SKM-1 (cell line): Measurements from ENCODE around the gene UTP4.
A peak's percentile ranks its signal among the peaks of the same experiment; 100 is the strongest.
"Not testable (repeated sequence)": the region's sequence is repeated elsewhere in the genome, so short reads cannot be mapped to it uniquely, and the experiment has no call there.

Experiments used
- DNase-seq: peaks from one replicate; lab custom pipeline; 2025; ENCODE audit not compliant: unreplicated experiment; lab: John Stamatoyannopoulos, UW

UTP4 gene

DNA sequence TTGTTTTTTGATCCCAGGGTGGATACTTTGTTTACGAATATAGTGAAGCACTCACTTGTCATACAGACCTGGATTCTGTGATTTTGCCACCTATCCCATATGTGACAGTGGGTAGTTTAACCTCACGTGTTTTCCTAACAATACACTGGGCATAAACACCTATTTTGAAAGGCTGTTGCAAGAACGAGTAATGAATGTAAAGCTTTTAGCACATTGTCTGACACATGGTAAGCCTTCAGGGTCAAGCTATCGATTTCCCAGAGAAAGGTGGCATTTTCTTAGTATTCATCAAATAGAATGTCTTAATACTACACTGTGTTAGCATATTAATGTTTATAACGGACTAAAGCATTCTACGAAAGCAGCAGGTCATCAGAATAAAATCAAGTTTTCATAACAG lies 2.0 kb upstream of the UTP4 start:
- no peak for DNase-seq

DNA sequence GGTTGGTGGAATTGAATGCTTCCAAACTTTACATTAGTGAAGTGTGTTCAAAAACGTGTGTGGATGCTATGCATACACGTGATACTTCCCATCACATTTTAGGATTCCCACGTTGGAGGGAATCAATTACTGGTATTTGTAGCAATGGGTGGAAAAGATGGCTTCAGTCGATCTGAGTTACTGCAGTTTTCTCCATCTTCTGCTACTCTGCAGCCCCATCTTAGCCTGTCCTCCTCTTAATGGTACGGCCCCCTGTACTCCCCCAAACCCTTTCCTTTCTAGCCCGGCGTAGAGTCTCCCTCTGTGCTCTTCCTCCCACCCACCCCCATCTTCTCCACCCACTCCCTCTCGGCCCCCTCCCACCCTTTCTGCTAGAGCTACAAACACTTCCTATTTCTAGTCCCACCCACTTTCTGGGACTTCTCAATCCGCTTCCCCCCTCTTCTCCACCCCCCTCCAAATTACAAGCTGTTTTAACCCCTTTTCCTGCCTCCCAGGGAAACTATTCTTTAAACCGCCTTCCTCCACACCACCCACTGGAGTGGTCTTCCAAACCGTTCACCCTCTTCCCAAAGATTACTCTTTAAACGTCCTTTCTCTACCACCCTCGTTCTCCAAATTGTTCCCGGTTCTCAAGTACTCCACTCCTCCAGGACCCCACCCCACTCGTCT lies 1.1 kb upstream of the UTP4 start:
- DNase-seq = peak; percentile 70

GRCh38 chr16:69131839-69132423 lies 518 bp upstream of the UTP4 start:
- DNase-seq = peak; percentile 58

- DNase-seq = no peak
Observed at GRCh38 chr16:69133373-69133954, 1.0 kb downstream of the UTP4 start.

- DNase-seq = no peak
Observed at GRCh38 chr16:69138608-69139007, 6.2 kb downstream of the UTP4 start.

DNA sequence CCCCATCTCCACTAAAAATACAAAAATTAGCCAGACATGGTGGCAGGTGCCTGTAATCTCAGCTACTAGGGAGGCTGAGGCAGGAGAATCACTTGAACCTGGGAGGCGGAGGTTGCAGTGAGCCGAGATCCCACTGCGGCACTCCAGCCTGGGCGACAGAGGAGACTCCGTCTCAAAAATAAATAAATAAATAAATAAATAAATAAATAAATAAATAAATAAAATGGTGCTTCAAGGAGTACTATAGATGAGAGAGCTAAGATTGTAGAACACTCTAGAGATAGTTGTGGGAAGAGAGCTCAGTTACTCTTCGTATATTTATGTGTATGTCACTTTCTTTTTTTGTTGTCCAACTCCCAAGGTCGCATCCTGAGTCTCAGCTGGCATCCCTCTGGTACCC lies 7.0 kb downstream of the UTP4 start:
- not testable (repeated sequence) for DNase-seq

DNA sequence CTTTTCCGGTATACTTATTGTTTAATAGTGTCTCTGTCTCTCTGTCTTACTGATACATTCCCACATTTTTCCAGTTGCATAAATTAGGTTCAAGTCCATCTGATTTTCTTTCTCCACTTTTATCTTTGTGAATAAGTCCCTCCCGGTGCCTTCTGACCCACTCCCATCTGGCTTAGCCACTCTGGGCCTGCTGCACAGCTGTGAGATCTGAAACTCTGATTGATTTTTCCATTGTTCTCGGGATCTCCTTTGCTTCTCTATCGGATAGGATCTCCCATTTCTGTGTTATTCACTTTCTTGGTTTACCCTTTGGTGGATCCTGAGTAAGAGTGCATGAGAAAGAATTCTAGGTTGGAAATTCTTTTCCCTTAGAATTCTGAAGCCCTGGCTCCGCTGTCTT lies 8.6 kb downstream of the UTP4 start:
- DNase-seq = no peak

DNA sequence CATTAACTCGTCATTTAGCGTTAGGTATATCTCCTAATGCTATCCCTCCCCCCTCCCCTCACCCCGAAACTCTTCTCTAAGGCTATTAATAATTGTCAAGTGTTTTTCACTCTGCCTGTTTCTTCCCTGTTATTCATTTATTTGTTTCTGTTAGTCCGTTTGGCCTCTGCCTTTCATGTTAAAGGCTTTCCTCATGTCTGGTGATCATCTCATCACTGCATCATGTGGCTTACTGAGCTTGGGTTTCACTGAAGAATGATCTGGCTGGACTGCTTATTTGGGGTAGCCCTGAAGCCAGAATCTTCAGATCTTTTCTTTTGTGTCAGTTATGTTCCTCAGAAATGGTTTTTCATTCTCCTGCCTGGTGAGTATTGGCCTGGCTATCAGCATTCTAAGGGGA lies 9.5 kb downstream of the UTP4 start:
- no peak for DNase-seq

DNA sequence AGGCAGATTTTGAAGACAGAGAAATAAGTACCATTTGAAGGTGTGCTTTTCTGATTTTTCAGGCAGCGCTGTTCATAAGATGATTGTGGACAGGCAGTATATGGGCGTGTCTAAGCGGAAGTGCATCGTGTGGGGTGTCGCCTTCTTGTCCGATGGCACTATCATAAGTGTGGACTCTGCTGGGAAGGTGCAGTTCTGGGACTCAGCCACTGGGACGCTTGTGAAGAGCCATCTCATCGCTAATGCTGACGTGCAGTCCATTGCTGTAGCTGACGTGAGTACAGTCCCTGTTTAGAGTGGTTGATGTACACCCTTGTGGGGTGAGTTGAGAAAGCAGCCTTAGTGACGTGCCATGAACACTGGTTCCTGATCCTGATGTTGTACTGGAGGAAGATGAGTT lies 10.7 kb downstream of the UTP4 start:
- DNase-seq = no peak

GRCh38 chr16:69145658-69146057 lies 13.2 kb downstream of the UTP4 start:
- no peak for DNase-seq

- DNase-seq = not testable (repeated sequence)
Observed at GRCh38 chr16:69149621-69150020, 17.2 kb downstream of the UTP4 start.

DNA sequence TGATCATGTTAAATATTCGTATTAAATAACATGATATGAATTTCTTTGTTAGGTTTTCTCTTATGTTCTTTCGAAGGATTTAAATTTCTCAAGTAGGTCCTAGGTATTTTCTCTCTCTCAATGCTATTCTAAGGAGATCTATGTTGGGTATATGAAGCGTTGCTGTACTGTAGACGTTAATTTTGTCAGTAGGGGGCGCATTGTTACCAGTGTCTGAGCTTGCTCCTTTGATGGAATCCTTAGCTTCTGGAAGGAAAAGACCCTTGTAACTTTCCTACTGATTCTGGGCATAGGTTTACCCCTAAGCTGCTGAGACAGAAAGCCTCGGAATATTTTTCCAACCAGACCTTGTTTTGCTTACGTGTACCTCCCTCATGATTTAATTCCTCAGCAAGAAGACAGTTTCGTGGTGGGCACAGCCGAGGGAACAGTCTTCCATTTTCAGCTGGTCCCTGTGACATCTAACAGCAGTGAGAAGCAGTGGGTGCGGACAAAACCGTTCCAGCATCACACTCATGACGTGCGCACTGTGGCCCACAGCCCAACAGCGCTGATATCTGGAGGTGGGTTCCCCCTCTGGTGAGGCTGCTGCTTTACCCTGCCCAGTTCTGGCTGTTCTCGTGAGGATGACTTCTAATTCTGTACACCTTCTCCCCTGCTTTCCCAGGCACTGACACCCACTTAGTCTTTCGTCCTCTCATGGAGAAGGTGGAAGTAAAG lies 17.9 kb downstream of the UTP4 start:
- peak; percentile 47 for DNase-seq

GRCh38 chr16:69157196-69157595 lies 24.7 kb downstream of the UTP4 start:
- DNase-seq = no peak

GRCh38 chr16:69160192-69160591 lies 27.7 kb downstream of the UTP4 start:
- DNase-seq = no peak

DNA sequence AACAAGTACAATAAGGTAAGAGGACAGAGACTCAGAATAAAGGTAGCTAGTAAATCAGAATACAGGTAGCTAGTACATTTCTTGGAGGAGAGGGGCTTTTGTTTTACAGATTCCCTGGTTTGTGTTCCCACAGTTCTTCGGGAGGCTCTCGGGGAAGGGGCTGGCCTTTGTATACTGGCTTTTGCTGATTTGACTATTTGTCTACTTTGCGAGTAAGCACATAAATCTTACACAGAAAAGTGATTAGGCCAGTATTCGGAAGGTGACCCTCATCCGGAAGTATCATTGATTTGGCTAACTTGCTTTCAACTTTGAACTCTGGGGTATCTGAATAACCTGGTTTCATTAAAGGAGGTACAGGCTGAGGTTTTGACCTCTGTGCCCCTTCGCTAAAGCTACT lies 33.1 kb downstream of the UTP4 start:
- DNase-seq = no peak

GRCh38 chr16:69166221-69166833 lies 33.9 kb downstream of the UTP4 start:
- DNase-seq = no peak

- DNase-seq = no peak
Observed at GRCh38 chr16:69166946-69167930, 34.8 kb downstream of the UTP4 start.

DNA sequence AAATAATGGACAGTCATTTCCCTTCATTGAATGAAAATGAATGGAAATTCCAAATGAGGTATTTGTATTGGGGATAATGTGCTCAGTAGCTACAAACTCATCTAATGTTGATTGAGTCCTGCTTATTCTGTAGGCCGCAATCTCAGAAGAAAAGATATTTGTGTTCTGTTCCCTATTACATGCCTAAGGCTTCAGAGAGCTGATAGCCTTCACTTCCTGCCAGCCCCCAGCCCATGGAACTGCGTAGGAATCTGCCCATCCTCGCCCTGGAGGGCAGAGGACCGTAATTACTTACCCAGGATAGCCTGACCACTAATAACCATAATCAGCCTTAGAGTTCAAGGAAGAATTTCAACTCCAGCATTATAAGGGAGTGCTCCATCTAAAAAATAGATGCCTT lies 36.6 kb downstream of the UTP4 start:
- no peak for DNase-seq

GRCh38 chr16:69169607-69170352 lies 37.3 kb downstream of the UTP4 start:
- DNase-seq = no peak
